ENCODE data around the gene GPD1L. TPM values are rescaled to one million over a fixed set of nuclear protein-coding genes. Genes with fewer than 3 reads are reported as not detected.

The GPD1L gene
- total RNA-seq, 2 experiments from 2014 or later = 9.2 to 10.2 TPM

- Mint-ChIP-seq H3K36me3 (ENCODE audit: low read depth) (peaks cover 34% of the 10 kb centered on the region), H3K4me1 (ENCODE audit: low read depth) (peaks cover under 1% of the 10 kb centered on the region), H3K27me3 (no peaks in the 10 kb centered on the region), H3K9me3 (no peaks in the 10 kb centered on the region), H3K4me3 (no peak overlapping the region), H3K27ac (no peak overlapping the region)
- CTCF ChIA-PET = interaction anchor here (1.3 kb wide), 1 partner anchor 10 kb away, joined by 3 read pairs; no protein-coding TSS in a partner anchor
- TF ChIP-seq CTCF (IDR thresholded peaks at IDR 0.05) = no peak
- DNase-seq (no peak), ATAC-seq (no peak)
- POLR2A ChIA-PET = no interaction called here
- intact Hi-C loops (cut with micrococcal nuclease) = no loop called here
Measured at GRCh38 chr3:32132121-32132520, 25.7 kb downstream of the GPD1L start.

DNA sequence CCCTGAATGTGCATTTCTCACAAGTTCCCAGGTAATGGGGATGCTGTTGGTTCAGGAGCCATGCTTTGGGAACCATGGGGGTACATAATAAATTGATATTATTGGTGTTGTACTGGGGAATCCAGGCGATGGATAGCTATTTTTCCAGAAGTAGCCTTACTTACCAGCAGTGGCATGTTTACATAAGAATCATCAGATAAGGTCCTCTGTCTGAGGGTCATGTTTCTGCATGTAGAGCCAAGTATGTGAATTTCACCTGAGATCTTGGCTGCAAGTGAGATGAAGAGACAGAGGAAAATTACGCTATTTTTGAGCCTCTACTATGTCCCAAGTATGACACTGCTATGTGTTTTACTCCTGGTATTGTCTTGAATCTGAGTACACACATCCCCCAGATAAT lies 26.3 kb downstream of the GPD1L start:
- Mint-ChIP-seq H3K27me3 (no peaks in the 10 kb centered on the region), H3K9me3 (no peaks in the 10 kb centered on the region), H3K4me3 (no peak overlapping the region), H3K27ac (no peak overlapping the region), H3K4me1 (ENCODE audit: low read depth) (peaks cover 6% of the 10 kb centered on the region), H3K36me3 (ENCODE audit: low read depth) (peaks cover 36% of the 10 kb centered on the region)
- TF ChIP-seq CTCF (IDR thresholded peaks at IDR 0.05) = no peak
- ATAC-seq (no peak), DNase-seq (no peak)
- ChIA-PET POLR2A (no interaction called here), CTCF (interaction anchor here (1.3 to 1.7 kb wide), 3 partner anchors 10 to 116 kb away, joined by 3 to 6 read pairs (median 4); no protein-coding TSS in a partner anchor)
- intact Hi-C loops (cut with micrococcal nuclease) = no loop called here

DNA sequence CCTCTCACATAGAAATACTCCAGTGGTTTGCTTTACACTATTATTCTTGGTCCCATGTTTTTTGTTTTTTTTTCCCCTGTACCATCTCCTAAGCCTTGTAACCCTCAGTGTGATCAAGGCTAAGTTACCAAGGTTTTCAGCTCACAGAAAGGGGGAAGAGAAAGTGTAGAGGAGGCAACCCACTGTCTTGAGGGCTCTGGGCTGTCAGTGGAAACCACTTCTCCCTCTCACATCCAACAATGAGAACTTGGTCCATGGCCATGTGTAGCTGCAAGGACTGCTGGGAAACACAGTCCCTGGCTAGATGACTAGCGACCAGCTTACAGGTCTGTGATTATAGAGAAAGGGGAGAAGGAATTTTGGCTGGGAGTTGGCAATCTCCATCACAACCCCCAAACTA lies 30.3 kb downstream of the GPD1L start:
- no peaks in the 10 kb centered on the region for H3K27me3 Mint-ChIP-seq
- TF ChIP-seq CTCF (IDR thresholded peaks at IDR 0.05) = no peak
- CTCF ChIA-PET = no interaction called here
- H3K27ac Mint-ChIP-seq = no peak overlapping the region
- no peak for DNase-seq
- POLR2A ChIA-PET = no interaction called here
- H3K4me1 Mint-ChIP-seq (ENCODE audit: low read depth) = peaks cover 19% of the 10 kb centered on the region
- intact Hi-C loops (cut with micrococcal nuclease) = no loop called here
- no peak overlapping the region for H3K4me3 Mint-ChIP-seq
- H3K9me3 Mint-ChIP-seq = no peaks in the 10 kb centered on the region
- no peak for ATAC-seq
- peaks cover 25% of the 10 kb centered on the region for H3K36me3 Mint-ChIP-seq (ENCODE audit: low read depth)

DNA sequence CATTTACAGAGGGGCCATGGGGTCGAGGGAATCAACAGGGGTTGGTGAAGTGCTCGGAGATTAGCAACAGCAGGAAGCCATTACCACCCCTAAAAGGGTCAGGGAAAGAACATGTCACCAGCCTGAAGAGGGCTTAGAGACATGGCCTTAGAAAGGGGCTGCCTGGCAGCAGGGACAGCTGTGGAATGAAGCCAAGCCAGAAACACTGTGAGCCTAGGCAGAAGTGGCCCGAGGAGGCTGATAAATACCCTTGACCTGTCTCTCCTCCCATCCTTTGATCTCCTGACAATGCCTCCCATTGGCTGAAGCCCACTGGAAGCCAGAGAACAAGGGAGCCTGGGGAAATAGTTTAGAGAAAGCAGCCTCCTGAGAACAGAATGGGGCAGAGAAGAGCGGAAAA lies 31.4 kb downstream of the GPD1L start:
- CTCF ChIA-PET = no interaction called here
- ATAC-seq (no peak), DNase-seq (no peak)
- Mint-ChIP-seq H3K9me3 (no peaks in the 10 kb centered on the region), H3K27me3 (no peaks in the 10 kb centered on the region), H3K36me3 (ENCODE audit: low read depth) (peaks cover 24% of the 10 kb centered on the region), H3K4me1 (ENCODE audit: low read depth) (peaks cover 19% of the 10 kb centered on the region), H3K4me3 (no peak overlapping the region), H3K27ac (no peak overlapping the region)
- POLR2A ChIA-PET = no interaction called here
- intact Hi-C loops (cut with micrococcal nuclease) = no loop called here
- no peak for TF ChIP-seq CTCF (IDR thresholded peaks at IDR 0.05)

DNA sequence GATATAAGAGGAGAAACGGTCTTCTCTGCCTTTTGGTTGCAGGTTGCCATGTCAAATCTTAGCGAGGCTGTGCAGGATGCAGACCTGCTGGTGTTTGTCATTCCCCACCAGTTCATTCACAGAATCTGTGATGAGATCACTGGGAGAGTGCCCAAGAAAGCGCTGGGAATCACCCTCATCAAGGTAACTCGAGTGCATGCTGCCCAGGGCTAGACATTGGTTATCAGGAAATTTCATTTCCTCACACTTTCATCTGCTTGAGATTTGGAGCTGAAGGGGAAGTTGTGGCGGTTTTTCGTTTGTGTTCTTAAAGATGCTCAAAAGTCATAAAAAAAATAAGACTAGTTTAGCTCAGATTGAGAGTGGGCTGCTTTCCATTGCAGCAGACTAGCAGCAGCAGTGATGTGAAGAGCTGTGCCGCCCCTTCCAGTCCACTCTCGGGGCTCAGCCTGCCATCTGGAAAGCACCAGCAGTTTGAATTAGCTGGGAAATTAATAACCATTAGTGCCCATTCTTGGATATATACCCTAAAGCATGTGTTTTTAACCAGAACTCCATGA lies 32.2 kb downstream of the GPD1L start:
- Mint-ChIP-seq H3K4me1 (ENCODE audit: low read depth) (peaks cover 19% of the 10 kb centered on the region), H3K4me3 (no peak overlapping the region), H3K27ac (no peak overlapping the region), H3K36me3 (ENCODE audit: low read depth) (peaks cover 21% of the 10 kb centered on the region), H3K27me3 (no peaks in the 10 kb centered on the region), H3K9me3 (no peaks in the 10 kb centered on the region)
- POLR2A ChIA-PET = no interaction called here
- DNase-seq (peak; percentile 2), ATAC-seq (no peak)
- intact Hi-C loops (cut with micrococcal nuclease) = no loop called here
- no peak for TF ChIP-seq CTCF (IDR thresholded peaks at IDR 0.05)
- CTCF ChIA-PET = interaction anchor here (1.4 kb wide), 1 partner anchor 120 kb away, joined by 12 read pairs; no protein-coding TSS in a partner anchor
